Measurements from ENCODE around the gene FCRL2. TPM values are rescaled to one million over a fixed set of nuclear protein-coding genes. Genes with fewer than 3 reads are reported as not detected.

The FCRL2 gene
- total RNA-seq, 1 experiment from 2014 or later, result 0.14 TPM

GRCh38 chr1:157734321-157734720, 42.6 kb downstream of the FCRL2 start:
- peaks cover 10% of the 10 kb centered on the region for H3K4me1 Mint-ChIP-seq (ENCODE audit: low read depth, unreplicated experiment)
- H3K4me3 Mint-ChIP-seq (ENCODE audit: low read depth, unreplicated experiment), result no peak overlapping the region
- no peak overlapping the region for H3K27ac Mint-ChIP-seq (ENCODE audit: unreplicated experiment)
- no peaks in the 10 kb centered on the region for H3K36me3 Mint-ChIP-seq (ENCODE audit: insufficient read depth, unreplicated experiment)
- no peak for DNase-seq
- CTCF ChIA-PET, result no interaction called here
- intact Hi-C loops (cut with micrococcal nuclease; ENCODE audit: unreplicated experiment), result no loop called here
- H3K27me3 Mint-ChIP-seq (ENCODE audit: unreplicated experiment), result no peaks in the 10 kb centered on the region
- TF ChIP-seq CTCF (IDR thresholded peaks at IDR 0.05; ENCODE audit: unreplicated experiment), result no peak
- no TSS peak for BruUV-seq (replicated peaks)
- H3K9me3 Mint-ChIP-seq (ENCODE audit: low read depth, unreplicated experiment), result no peaks in the 10 kb centered on the region

GRCh38 chr1:157732755-157733154, 44.2 kb downstream of the FCRL2 start:
- no TSS peak for BruUV-seq (replicated peaks)
- H3K4me3 Mint-ChIP-seq (ENCODE audit: low read depth, unreplicated experiment), result no peak overlapping the region
- no peak for DNase-seq
- H3K36me3 Mint-ChIP-seq (ENCODE audit: insufficient read depth, unreplicated experiment), result no peaks in the 10 kb centered on the region
- no peak overlapping the region for H3K27ac Mint-ChIP-seq (ENCODE audit: unreplicated experiment)
- no peaks in the 10 kb centered on the region for H3K27me3 Mint-ChIP-seq (ENCODE audit: unreplicated experiment)
- CTCF ChIA-PET, result no interaction called here
- H3K4me1 Mint-ChIP-seq (ENCODE audit: low read depth, unreplicated experiment), result peaks cover 10% of the 10 kb centered on the region
- H3K9me3 Mint-ChIP-seq (ENCODE audit: low read depth, unreplicated experiment), result no peaks in the 10 kb centered on the region
- intact Hi-C loops (cut with micrococcal nuclease; ENCODE audit: unreplicated experiment), result no loop called here
- TF ChIP-seq CTCF (IDR thresholded peaks at IDR 0.05; ENCODE audit: unreplicated experiment), result no peak

- no peak for TF ChIP-seq CTCF (IDR thresholded peaks at IDR 0.05; ENCODE audit: unreplicated experiment)
- Mint-ChIP-seq H3K27ac (ENCODE audit: unreplicated experiment) (no peak overlapping the region), H3K9me3 (ENCODE audit: low read depth, unreplicated experiment) (peaks cover 11% of the 10 kb centered on the region), H3K4me3 (ENCODE audit: low read depth, unreplicated experiment) (no peak overlapping the region), H3K4me1 (ENCODE audit: low read depth, unreplicated experiment) (peaks cover under 1% of the 10 kb centered on the region), H3K27me3 (ENCODE audit: unreplicated experiment) (no peaks in the 10 kb centered on the region), H3K36me3 (ENCODE audit: insufficient read depth, unreplicated experiment) (no peaks in the 10 kb centered on the region)
- intact Hi-C loops (cut with micrococcal nuclease; ENCODE audit: unreplicated experiment), result no loop called here
- CTCF ChIA-PET, result no interaction called here
- BruUV-seq (replicated peaks), result no TSS peak
- no peak for DNase-seq
Observed at GRCh38 chr1:157725221-157725577, 51.7 kb downstream of the FCRL2 start.

GRCh38 chr1:157724537-157725220, 52.3 kb downstream of the FCRL2 start:
- BruUV-seq (replicated peaks), result no TSS peak
- peaks cover 11% of the 10 kb centered on the region for H3K9me3 Mint-ChIP-seq (ENCODE audit: low read depth, unreplicated experiment)
- no peak overlapping the region for H3K27ac Mint-ChIP-seq (ENCODE audit: unreplicated experiment)
- CTCF ChIA-PET, result no interaction called here
- H3K27me3 Mint-ChIP-seq (ENCODE audit: unreplicated experiment), result no peaks in the 10 kb centered on the region
- intact Hi-C loops (cut with micrococcal nuclease; ENCODE audit: unreplicated experiment), result no loop called here
- no peak for DNase-seq
- H3K4me3 Mint-ChIP-seq (ENCODE audit: low read depth, unreplicated experiment), result no peak overlapping the region
- no peaks in the 10 kb centered on the region for H3K4me1 Mint-ChIP-seq (ENCODE audit: low read depth, unreplicated experiment)
- H3K36me3 Mint-ChIP-seq (ENCODE audit: insufficient read depth, unreplicated experiment), result no peaks in the 10 kb centered on the region
- no peak for TF ChIP-seq CTCF (IDR thresholded peaks at IDR 0.05; ENCODE audit: unreplicated experiment)
